ENCODE measurements around the gene ZMYND19. TPM values are rescaled to one million over a fixed set of nuclear protein-coding genes. Genes with fewer than 3 reads are reported as not detected.
"Not testable (repeated sequence)": the region's sequence is repeated elsewhere in the genome, so short reads cannot be mapped to it uniquely, and the experiment has no call there.

Gene ZMYND19
- total RNA-seq, 2 donors from 2014 or later, result 12.5 to 22.4 TPM

DNA sequence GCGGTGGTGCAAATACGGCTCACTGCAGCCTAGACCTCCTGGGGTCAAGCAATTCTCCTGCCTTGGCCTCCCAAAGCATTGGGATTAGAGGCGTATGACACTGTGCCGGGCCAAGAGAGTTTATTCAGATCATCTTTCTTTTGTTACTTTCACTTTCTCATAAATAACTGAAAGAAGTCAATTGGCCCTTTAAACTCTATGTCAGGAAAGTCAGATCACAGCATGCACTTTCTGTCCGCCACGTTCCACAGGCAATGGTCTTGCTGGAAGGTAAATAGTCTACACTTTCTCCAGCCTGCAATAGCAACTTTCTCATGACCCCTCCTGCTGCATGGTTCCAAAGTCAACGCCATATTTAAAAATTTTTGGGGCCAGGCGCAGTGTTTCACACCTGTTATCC is 8.6 kb upstream of the ZMYND19 start:
- intact Hi-C loops (cut with DNase I, micrococcal nuclease), result no loop called here
- ATAC-seq, result no peak
- no peak for DNase-seq

DNA sequence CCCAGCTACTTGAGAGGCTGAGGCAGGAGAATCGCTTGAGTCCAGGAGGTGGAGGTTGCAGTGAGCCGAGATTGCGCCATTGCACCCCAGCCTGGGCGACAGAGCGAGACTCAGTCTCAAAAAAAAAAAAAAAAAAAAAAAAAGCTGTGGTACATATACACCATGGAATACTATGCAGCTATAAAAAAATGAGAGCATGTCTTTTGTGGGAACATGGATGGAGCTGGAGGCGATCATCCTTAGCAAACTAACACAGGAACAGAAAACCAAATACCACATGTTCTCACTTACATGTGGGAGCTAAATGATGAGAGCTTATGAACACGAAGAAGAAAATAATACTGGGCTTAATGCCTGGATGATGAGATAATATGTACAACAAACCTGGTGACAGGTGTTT is 6.3 kb upstream of the ZMYND19 start:
- ATAC-seq; DNase-seq; intact Hi-C loops (cut with DNase I, micrococcal nuclease): not testable (repeated sequence)

DNA sequence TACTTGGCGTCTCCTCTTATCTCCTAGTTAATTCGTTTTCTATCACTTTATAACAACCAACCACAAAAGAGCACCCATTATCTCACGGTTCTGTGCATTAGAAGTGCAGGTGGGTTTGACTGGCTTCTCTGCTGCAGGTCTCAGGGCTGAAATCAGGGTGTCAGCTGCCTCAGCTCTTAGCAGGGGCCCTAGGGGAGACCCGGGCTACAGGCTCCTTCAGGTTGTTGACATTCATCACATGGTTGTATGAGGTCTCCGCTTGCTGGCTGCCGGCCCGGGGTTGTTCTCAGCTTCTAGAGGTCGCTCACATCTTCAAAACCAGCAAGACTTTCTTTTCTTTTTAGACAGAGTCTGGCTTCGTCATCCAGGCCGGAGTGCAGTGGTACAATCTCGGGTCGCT is 2.9 kb upstream of the ZMYND19 start:
- ATAC-seq (no peak), DNase-seq (no peak)
- intact Hi-C loops (cut with DNase I, micrococcal nuclease), result no loop called here

DNA sequence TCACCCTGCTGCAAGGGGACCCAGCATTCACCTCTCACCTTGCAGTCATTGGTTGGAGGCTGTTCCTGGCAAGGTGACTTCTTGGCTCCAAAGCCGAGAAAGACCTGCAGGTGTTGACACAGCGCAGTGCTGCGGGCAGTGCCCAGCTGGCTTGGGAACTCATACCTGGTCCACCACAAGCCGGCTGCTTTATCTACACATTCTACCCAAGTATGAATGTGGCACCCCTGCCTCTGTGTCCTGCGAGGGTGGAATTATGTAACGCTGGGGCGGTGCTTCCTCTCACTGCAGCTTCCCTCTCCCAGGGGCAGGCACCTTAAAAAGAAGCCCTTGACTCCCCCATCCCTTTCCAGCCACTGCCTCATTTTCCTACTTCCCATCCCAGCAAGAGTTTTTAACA is 2.5 kb upstream of the ZMYND19 start:
- DNase-seq (no peak), ATAC-seq (no peak)
- intact Hi-C loops (cut with DNase I, micrococcal nuclease), result no loop called here

DNA sequence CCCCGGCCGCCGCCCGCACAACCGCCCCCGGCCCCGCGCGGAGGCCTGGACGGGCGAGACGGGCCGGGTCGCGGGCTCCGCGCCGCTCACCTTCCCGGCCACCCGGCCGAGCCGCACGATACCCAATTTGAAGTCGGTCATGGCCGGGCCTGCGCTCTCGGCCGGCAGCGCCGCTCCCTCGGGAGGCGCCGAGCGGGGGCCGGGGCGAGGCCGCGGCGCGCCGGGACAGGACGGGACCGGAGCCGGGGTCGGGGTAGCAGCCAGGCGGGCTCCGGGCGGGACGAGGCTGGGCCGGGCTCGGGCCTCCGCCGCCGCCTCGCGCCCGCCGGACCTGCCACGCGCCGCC is 216 bp downstream of the ZMYND19 start:
- ATAC-seq (no peak), DNase-seq (no peak)
- intact Hi-C loops (cut with DNase I, micrococcal nuclease), result no loop called here

DNA sequence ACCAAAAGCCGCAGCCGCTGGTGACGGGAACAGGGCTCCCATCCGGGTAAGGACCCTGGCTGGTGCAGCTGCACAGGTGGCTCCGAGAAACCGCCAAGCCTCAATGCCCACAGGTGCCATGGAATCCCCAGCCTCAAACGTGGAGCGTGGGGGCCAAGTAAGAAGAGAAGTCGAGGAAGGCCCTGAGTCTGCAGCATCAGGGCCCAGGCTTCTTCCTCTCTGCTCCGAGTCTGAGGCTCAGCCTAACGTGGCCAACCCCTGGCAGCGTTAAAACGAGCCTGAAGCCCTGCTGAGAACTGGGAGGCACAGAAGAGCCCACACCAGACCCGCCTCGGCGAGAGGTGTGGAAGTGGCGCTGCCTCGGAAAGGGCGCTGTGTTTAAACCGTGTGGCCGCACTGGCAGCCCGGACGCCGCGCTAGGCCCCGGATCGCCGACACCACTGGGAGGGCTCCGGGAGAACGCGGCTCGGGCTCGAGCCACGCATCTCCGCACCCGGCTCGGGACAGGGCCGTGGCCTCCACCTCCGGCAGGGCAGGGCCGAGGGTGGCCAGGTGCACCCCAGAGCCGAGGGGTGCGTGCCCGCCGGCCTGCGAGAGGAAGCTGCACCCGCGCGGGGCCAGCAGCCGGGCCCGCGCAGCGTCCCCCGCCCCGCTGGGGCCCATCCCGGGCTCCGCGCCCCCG is 730 bp downstream of the ZMYND19 start:
- DNase-seq (peak in 1 of 2 donors; percentile 36), ATAC-seq (peak; percentile 9)
- intact Hi-C loops (cut with DNase I, micrococcal nuclease), result no loop called here

DNA sequence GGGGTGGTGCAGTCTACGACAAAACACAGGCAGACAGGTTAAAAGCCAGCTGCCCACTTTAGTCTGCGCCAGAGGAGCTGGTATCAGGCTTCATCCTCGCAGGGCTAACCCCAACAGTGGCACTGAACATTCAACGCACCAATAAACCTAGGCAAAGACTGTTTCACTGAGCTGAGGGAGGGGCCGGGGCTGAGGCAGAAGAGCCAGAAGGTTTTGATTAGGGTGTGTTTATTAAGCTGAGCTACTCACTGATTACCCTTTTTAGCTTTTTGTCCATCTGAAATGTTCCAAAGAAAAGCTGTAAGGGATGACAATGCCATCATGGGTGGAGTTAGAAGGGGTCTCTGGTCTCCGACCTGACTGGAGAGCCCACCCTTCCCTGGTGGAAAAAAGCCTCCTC is 1.4 kb downstream of the ZMYND19 start:
- ATAC-seq (no peak), DNase-seq (no peak)
- intact Hi-C loops (cut with DNase I, micrococcal nuclease), result no loop called here

DNA sequence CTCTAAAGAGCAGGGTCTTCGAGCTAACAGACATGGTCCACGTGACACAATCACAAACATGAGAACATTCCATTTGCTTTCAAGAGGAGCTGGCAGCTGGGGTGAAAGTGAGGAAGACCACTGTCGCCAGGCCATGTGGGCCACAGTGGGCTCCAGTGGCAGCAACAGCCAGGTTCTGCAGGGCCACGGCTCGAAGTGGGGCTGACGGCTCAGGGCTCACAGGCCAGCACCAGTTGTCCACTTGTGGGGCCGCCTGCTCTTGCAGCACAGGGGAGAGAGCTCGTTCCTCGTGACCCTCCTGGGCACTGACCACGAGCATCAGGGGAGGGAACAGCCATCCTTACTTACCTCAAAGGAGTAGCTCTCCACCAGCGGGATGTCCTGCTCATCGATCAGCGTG is 2.0 kb downstream of the ZMYND19 start:
- intact Hi-C loops (cut with DNase I, micrococcal nuclease), result no loop called here
- DNase-seq (no peak), ATAC-seq (no peak)

DNA sequence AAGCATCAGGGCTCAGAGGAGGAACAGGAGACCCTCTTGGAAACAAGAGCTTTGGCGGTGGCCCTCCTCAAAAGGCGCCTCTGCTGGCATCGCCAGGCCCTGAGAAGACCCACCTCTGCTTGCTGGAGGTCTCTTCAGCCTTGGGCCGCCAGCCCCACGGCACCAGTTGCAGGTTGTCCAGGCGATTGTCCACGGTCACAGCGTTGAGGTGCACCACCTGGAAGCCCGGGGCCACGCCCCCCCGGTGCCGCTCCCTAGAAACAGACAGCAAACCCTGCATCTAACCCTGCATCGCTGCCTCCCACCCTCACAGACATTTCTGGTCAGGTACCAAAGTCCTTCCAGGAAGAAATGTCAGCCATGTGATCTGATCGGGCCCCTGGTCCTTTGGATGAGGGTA is 3.5 kb downstream of the ZMYND19 start:
- DNase-seq (no peak), ATAC-seq (no peak)
- intact Hi-C loops (cut with DNase I, micrococcal nuclease), result no loop called here

DNA sequence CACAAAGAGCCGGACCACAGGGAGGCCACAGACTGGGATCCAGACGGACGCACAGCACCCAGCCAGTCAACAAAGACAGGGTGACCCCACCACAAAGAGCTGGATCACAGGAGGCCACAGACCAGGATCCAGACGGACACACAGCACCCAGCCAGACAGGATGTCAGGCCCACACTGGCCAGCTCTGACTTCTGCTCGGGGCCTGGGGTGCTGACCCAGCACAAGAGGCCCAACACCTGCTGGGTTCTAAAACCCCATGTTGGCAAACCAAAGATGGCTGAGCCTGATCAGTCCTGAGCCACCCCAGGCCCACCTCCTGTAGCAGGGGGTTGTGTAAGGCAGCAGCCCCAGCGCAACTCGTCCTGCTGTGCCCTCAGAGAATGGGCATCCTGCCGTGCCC is 6.4 kb downstream of the ZMYND19 start:
- ATAC-seq (no peak), DNase-seq (no peak)
- intact Hi-C loops (cut with DNase I, micrococcal nuclease), result no loop called here

DNA sequence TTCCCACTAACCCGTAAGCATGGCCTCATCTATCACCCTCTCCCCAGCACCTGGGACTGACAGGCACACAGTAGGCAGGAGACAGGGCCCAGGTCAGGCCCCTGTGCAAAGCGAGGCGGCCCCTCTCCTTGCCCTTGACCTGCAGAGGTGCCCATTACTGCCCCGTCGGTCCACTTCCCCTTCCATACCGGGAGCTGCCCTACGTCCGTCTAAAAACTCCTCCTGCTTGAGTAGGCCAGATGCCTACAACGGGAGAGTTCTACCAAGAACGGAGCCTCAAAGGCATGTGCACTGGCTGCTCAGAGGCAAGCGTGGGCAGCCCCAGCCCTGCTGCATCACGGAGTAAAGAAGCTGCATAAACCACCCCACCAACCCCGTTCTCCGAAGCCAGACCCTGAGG is 7.0 kb downstream of the ZMYND19 start:
- DNase-seq (no peak), ATAC-seq (no peak)
- intact Hi-C loops (cut with DNase I, micrococcal nuclease), result no loop called here

DNA sequence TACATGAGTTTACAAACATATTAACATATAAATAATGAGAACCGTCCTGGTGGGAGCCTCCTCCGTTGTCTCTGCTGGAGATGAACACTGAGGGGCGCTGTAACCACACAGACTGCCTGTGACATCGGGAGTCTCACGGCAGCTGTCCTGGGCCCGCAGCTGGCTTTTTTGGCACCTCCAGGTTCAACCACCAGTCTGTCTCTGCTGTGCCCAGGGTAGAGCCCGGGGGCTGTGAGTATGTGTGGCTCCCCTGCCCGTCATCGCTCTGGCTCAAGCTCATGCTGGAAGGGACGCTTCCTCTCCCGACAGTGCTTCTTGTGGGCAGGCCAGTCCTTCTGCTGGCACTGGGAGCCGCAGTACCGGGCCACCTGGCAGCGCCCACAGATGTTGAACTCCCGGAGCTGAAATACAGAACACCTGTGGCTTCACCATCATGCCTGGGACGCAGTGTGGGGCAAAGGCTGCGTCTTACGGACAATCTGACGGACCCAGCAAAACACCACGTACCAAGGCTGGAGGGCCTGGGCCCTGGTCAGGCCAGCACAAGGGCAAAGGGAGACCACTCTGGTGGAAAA is 7.9 kb downstream of the ZMYND19 start:
- DNase-seq, result no peak
- intact Hi-C loops (cut with DNase I, micrococcal nuclease), result no loop called here
- ATAC-seq, result no peak

DNA sequence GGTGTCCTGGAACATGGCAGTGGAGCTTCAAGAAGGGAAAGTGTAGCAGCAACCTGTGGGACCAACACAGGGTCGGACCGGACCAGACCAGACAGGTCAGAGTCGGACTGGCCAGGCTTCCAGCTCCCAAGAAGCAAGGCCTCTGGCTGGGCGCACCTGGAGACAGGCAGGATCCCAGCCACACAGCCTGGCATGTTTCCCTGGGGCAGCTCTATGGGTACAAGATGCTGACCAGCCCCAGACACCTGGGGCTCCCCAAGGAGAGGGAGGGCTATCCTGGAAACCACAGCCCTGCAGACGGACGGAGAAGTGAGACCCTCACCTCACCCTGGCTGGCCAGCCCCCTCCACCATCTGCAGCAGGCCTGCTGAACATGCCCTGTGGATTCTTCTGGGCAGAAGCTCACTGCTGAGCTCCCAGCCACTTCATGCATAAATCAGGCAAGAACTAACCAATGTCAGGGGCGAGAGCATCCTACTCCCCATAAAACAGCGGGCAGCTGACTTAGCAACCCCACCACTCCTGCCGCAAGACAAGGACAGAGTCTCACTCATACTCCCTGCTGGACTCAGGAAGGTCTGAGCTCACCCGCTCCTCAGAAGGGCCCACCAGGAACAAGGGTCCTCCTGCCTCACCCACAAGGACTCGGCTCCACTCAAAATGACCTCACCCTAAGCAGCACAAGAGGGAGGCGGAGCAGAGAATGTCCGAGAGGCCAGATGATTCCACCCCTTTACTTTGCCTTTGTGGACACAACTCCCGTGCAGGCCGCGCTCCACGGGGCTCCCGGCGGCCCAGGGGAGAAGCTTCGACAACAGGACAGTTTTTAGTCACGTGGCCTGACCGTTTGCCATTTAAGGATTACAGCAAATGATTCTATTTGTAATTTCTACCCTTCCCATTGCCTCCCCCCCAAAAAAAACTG is 8.7 kb downstream of the ZMYND19 start:
- no peak for DNase-seq
- ATAC-seq, result no peak
- intact Hi-C loops (cut with DNase I, micrococcal nuclease), result no loop called here

DNA sequence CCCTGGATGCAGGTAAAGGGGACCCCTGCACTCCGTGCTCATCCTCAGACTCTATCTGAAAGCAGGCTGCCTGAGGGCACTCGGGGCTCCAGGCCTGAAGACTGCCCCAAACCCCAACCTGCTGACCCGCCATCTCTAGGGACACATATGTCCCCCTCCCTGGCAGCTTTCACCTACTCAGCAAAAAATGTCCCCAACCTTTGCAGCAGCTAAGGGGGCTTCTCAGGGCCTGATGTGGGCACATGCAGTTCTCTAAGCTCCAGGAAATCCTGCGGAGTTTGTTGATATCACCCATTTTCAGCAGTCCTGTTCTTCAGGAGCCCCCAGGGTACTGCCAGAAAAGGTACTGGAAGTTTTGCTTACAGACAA is 9.4 kb downstream of the ZMYND19 start:
- intact Hi-C loops (cut with DNase I, micrococcal nuclease), result no loop called here
- DNase-seq, result no peak
- no peak for ATAC-seq

DNA sequence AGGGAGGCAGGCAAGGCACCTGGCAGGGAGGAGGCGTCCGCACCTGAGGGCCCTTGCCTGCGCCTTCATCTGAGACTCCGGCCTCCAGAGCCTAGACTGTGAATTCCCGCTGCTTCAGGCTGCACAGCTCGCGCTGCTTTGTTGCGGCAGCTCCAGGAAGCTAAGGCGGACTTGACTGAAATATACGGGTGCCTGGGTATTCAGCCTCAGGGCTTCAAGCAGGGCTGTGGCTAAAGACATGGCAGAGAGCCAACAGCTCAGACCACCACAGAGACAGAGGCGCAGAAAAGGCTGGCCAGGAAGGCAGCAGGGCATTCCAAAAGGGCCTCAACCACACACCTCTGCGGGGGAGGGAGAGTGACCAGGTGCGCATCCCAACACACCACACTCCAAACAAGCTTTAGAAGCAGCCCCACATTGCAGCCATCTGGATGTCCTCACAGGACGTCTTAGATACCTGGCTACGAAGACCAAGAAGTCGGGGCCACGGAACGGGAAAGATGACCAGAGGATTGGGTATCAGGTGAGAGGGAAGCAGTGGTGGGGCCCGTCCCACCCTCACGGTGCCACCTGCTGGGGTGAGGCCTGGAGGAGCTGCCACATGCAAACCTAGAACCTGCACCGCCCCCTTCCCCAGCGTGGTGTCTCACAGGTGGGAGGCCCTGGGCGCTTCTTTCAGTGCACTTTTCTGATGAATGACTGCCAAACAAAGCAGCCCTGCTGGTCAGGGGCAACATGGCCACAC is 9.9 kb downstream of the ZMYND19 start:
- no peak for DNase-seq
- intact Hi-C loops (cut with DNase I, micrococcal nuclease), result no loop called here
- ATAC-seq, result no peak

DNA sequence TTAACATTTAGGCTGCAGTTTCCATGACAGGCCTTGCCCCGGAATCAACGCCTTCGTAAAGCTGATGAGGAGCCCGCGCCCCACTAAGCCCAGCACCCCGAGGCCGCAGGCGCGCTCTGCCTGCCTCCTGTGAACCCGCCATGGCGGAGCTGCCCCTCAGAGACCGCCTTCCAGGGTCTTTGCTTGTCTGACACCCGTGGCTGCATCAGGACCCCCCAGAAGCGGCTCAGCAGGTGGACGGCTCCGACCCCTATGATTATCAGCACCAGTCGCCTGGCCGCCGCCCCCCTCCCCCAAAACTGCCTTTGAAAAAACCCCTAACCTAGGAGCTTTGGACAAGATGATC is 11.1 kb downstream of the ZMYND19 start:
- DNase-seq (no peak), ATAC-seq (no peak)
- intact Hi-C loops (cut with DNase I, micrococcal nuclease), result no loop called here

DNA sequence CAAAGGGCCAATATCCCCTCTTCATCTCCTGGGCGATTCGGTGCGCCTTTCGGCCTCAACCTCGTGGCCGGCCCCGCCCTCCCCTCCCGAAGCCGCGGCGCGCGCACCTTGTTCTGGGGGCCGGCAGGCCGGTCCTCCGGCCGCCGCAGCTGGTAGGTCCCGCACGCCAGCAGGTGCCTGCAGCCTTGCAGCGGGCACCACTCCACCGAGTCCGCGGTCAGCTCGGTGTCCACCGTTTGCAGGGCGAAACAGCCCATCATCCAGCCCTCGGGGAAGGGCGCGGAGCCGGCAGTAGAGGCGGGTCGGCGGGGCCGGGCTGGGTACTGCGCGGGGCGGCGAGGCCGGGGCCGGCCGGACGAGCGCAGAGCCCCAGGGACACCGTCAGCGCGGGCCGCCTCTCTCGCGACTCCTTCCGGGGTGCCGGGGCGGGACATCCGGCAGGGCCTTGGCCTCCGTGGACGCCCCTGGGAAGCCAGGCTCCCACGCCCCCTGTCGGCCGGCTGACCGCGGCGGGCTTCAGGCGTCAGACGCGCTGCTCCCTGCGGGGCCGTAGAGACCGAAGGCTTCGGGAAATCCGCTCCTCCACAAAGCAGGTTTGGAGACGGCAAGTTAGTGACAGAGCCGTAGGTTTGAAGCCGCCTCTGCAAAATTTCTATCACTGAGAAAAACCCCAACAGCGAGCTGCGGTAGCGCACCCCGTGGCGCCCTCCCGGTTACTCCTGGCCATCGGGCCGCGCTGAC is 11.6 kb downstream of the ZMYND19 start, which contains the start of gene DPH7:
Gene DPH7, minus strand, starts transcription at position 408 of the 741 bp plus-strand sequence. Its CDS starts 148 bp downstream, at position 260.
- DNase-seq (peak; percentile 93 to 98), ATAC-seq (peak; percentile 97)
- intact Hi-C loops (cut with DNase I, micrococcal nuclease), result no loop called here

DNA sequence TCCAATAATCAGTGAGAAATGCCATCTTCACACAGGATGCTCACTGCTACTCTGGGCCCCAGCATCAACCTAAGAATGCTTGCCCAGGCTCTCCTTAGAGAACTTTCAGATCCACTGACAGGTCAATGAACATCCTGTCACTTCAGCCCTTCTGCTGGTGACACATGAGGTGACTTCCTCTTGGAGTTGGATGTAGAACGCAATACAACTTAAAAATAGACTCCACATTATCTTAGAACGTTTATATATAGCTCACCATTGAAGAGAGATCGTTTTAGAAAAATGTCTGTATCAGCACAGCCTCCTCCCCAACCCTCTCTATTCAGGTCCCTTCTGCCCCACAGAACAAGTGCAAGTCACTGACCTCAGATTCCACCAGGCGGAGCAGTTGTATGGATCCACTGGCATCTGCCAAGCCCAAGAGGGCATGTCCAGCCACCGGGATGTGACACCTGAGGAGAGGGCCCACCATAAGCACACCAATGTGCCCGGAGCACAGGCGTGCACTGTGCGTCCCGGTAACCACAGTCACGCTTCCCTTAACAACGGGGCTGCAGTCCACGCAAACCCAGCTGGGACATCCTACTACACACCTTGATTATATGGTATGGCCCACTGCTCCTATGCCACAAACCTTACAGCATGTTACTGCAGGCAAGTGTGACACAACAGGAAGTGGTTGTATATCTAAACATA is 14.4 kb downstream of the ZMYND19 start:
- intact Hi-C loops (cut with DNase I, micrococcal nuclease), result no loop called here
- ATAC-seq (no peak), DNase-seq (no peak)
